SK-N-DZ (cell line): ENCODE data around the gene FRMD6.

ENCODE experiments used
- DNase-seq: peaks from one replicate; pipeline ENCODE4 v3.0.0-alpha.2; 2015; ENCODE audit warnings: low spot score

Gene FRMD6

GRCh38 chr14:51666070-51666469, 14.4 kb downstream of the FRMD6 start:
- DNase-seq = no peak

- DNase-seq = no peak
These were observed 15.1 kb downstream of the FRMD6 start for GRCh38 chr14:51666826-51667225.

- no peak for DNase-seq
These were observed 17.2 kb downstream of the FRMD6 start for GRCh38 chr14:51668870-51669269.

GRCh38 chr14:51674294-51675002, 22.7 kb downstream of the FRMD6 start:
- DNase-seq = no peak

- no peak for DNase-seq
These were observed 24.8 kb downstream of the FRMD6 start for GRCh38 chr14:51676549-51676948.

- DNase-seq = no peak
These were observed 25.6 kb downstream of the FRMD6 start for GRCh38 chr14:51677266-51677665.

- no peak for DNase-seq
These were observed 26.0 kb downstream of the FRMD6 start for GRCh38 chr14:51677738-51678137.

- DNase-seq = no peak
These were observed 28.3 kb downstream of the FRMD6 start for GRCh38 chr14:51680031-51680430.

GRCh38 chr14:51681411-51681810, 29.7 kb downstream of the FRMD6 start:
- no peak for DNase-seq

- DNase-seq = no peak
These were observed 30.7 kb downstream of the FRMD6 start for GRCh38 chr14:51682411-51682810.

GRCh38 chr14:51684760-51685159, 33.0 kb downstream of the FRMD6 start:
- no peak for DNase-seq

GRCh38 chr14:51691176-51691575, 39.5 kb downstream of the FRMD6 start:
- no peak for DNase-seq

- no peak for DNase-seq
These were observed 40.9 kb downstream of the FRMD6 start for GRCh38 chr14:51692646-51693045.

GRCh38 chr14:51697848-51698247, 46.1 kb downstream of the FRMD6 start:
- no peak for DNase-seq

GRCh38 chr14:51701951-51702350, 50.2 kb downstream of the FRMD6 start:
- DNase-seq = no peak

- no peak for DNase-seq
These were observed 52.1 kb downstream of the FRMD6 start for GRCh38 chr14:51703787-51704186.

GRCh38 chr14:51704545-51704944, 52.8 kb downstream of the FRMD6 start:
- no peak for DNase-seq

- no peak for DNase-seq
These were observed 55.6 kb downstream of the FRMD6 start for GRCh38 chr14:51707327-51707726.

- no peak for DNase-seq
These were observed 59.8 kb downstream of the FRMD6 start for GRCh38 chr14:51711505-51711904.

GRCh38 chr14:51715250-51715649, 63.5 kb downstream of the FRMD6 start:
- no peak for DNase-seq

GRCh38 chr14:51715742-51716141, 64.0 kb downstream of the FRMD6 start:
- no peak for DNase-seq

GRCh38 chr14:51716610-51717009, 64.9 kb downstream of the FRMD6 start:
- no peak for DNase-seq

GRCh38 chr14:51717766-51718165, 66.1 kb downstream of the FRMD6 start:
- no peak for DNase-seq

- DNase-seq = no peak
These were observed 68.2 kb downstream of the FRMD6 start for GRCh38 chr14:51719955-51720354.
